Ureter (tissue), 1 donor: ENCODE measurements around the gene NNMT. TPM values are rescaled to one million over a fixed set of nuclear protein-coding genes. Genes with fewer than 3 reads are reported as not detected.

Source experiments
- DNase-seq: peaks from one replicate; pipeline ENCODE4 v3.0.0-alpha.2; 2020; ENCODE audit warnings: low spot score
- total RNA-seq: library from RNA; stranded (reverse); gene quantifications from one replicate; pipeline ENCODE4 v1.2.4, GENCODE V29; 2023
- donor health status: DM: yes; HTN: yes; CAD: no.

The NNMT gene
- total RNA-seq, 1 donor from 2014 or later, result 141 TPM

GRCh38 chr11:114348200-114349191 lies 52.3 kb downstream of the NNMT start:
- DNase-seq, result peak; percentile 56

GRCh38 chr11:114350022-114350421 lies 53.8 kb downstream of the NNMT start:
- DNase-seq, result no peak

GRCh38 chr11:114353443-114353842 lies 57.2 kb downstream of the NNMT start:
- DNase-seq, result no peak

DNA sequence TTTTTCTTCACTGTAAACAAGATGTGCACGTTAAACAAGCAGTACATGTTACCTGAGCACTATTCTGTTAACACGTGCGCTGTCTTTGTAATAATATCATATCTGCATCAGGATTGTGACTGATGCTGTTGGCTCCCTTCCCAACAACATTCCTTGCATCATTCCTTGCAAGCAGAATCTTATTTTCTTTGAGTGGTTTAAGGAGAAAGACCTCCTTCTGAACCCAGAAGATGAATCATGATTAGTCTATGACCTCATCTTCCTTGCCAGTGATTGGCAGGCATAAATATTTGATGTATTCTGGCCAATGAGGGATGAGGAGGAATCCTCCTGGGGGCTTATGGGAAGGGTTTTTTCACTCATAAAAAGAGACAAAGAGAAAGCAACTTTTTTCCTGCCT lies 57.9 kb downstream of the NNMT start:
- no peak for DNase-seq

DNA sequence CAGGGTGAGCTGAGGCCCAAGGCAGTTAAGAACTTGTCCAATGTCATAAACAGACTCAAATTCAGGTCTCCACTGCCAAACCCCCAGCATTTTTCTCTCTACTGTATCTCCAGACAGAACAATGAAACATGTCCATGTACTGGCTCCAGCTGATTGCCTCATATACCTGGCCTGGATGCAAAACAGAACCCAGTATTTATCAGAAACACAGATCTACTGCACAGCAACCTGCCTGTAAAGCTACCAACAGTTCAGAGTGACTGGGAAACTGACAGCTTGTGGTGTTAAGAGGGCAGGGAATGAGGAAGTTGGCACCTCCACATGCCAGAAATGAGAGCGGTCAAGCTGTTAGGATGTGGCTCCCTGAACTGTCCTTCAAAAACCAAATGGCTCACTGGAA lies 62.5 kb downstream of the NNMT start:
- no peak for DNase-seq

GRCh38 chr11:114359342-114359741 lies 63.1 kb downstream of the NNMT start:
- no peak for DNase-seq

GRCh38 chr11:114362326-114362725 lies 66.1 kb downstream of the NNMT start:
- no peak for DNase-seq

GRCh38 chr11:114362958-114363357 lies 66.8 kb downstream of the NNMT start:
- no peak for DNase-seq

Other genes with a start within 250 kb of the NNMT start
- gene ZBTB16, start 236.7 kb upstream of the NNMT start, total RNA-seq, result 166 TPM
- gene C11orf71, start 104.1 kb downstream of the NNMT start, total RNA-seq, result 10.7 TPM
- gene RBM7, start 104.3 kb downstream of the NNMT start, total RNA-seq, result 29.2 TPM
- gene REXO2, start 143.1 kb downstream of the NNMT start, total RNA-seq, result 80.3 TPM